Prostate gland (tissue), 2 donors: ENCODE results near the gene KRTAP10-9. TPM values are rescaled to one million over a fixed set of nuclear protein-coding genes. Genes with fewer than 3 reads are reported as not detected.
"Not testable (repeated sequence)": the region's sequence is repeated elsewhere in the genome, so short reads cannot be mapped to it uniquely, and the experiment has no call there.

Source experiments
- DNase-seq: peaks from one replicate; pipeline ENCODE4 v3.0.0-alpha.2; 2019; ENCODE audit warnings: low spot score
- H3K27ac ChIP-seq, 2 donors: fragments of 200-600 bp; sonication (generic); 2 replicates each; pipeline ENCODE4 v1.5.1; 2017 to 2019
- H3K27me3 ChIP-seq: fragments of 200-600 bp; sonication (generic); replicated peaks from 2 replicates; pipeline ENCODE4 v1.5.1; 2019; ENCODE audit not compliant: insufficient read depth
- H3K36me3 ChIP-seq, 2 donors: fragments of 200-600 bp; sonication (generic); 1 replicate in 1 of 2; 2 replicates in 1 of 2; pipeline versions ENCODE4 v1.5.1 to v1.8.1; 2017 to 2019
- H3K4me1 ChIP-seq: fragments of 200-600 bp; sonication (generic); replicated peaks from 2 replicates; pipeline ENCODE4 v1.5.1; 2019
- H3K4me3 ChIP-seq, 2 donors: fragments of 200-600 bp; sonication (generic); 2 replicates each; pipeline ENCODE4 v1.5.1; 2017 to 2019
- H3K9me3 ChIP-seq: fragments of 200-600 bp; sonication (generic); 2 replicates; pipeline ENCODE4 v1.5.1; 2017
- CTCF ChIP-seq, 4 experiments: fragments of 200-600 bp in 2 of 4; fragments of 450-650 bp in 2 of 4; sonication (generic) in 2 of 4; IDR thresholded peaks; 1 replicate in 3 of 4; 2 replicates in 1 of 4; pipeline ENCODE4 v1.5.1; 2016 to 2019; ENCODE audit warnings: antibody characterized with exemption in 4 of 4, mild to moderate bottlenecking in 2 of 4, moderate library complexity in 2 of 4
- POLR2A ChIP-seq: fragments of 450-650 bp; IDR thresholded peaks from one replicate; pipeline ENCODE4 v1.6.1; 2016; ENCODE audit warnings: antibody characterized with exemption, mild to moderate bottlenecking
- POLR2AphosphoS5 ChIP-seq: sonication (generic); formaldehyde crosslinking; IDR thresholded peaks from one replicate; pipeline ENCODE4 v1.6.1; 2017; ENCODE audit warnings: antibody characterized with exemption
- WGBS: methylation state at CpG from one replicate; pipeline ENCODE4 v1.1.5; 2018; 5-methylcytosine and 5-hydroxymethylcytosine counted together
- intact Hi-C: fragments of 100-400 bp; cut with DNase I; formaldehyde crosslinking; loops from one replicate; pipeline ENCODE4 v1.14.2; 2022
- total RNA-seq, 2 donors: library from RNA; depleted of rRNA; stranded (reverse); fragments of >200 nt; gene quantifications; one replicate each; pipeline ENCODE4 v1.1.0, GENCODE V29; 2016

Gene KRTAP10-9
- total RNA-seq, 2 donors from 2014 or later: not detected

GRCh38 chr21:44658913-44659595 lies 32.2 kb downstream of the KRTAP10-9 start:
- Histone ChIP-seq H3K4me3 (no peak overlapping the region), H3K4me1 (no peaks in the 10 kb centered on the region), H3K36me3 (no peaks in the 10 kb centered on the region), H3K27me3 (no peaks in the 10 kb centered on the region), H3K9me3 (no peaks in the 10 kb centered on the region), H3K27ac (no peak overlapping the region)
- 60% methylated on average over 11 of the region's 11 CpGs for WGBS
- intact Hi-C loops: no loop called here
- DNase-seq: no peak
- TF ChIP-seq CTCF (IDR thresholded peaks at IDR 0.05) (no peak), POLR2AphosphoS5 (no peak), POLR2A (no peak)

- intact Hi-C loops, H3K36me3 ChIP-seq, DNase-seq, H3K4me1 ChIP-seq, H3K27me3 ChIP-seq, H3K4me3 ChIP-seq, H3K27ac ChIP-seq, H3K9me3 ChIP-seq: not testable (repeated sequence)
- WGBS: 63% methylated on average over 7 of the region's 7 CpGs
Observed at GRCh38 chr21:44661567-44661966, 34.7 kb downstream of the KRTAP10-9 start.

GRCh38 chr21:44664691-44665090 lies 37.8 kb downstream of the KRTAP10-9 start:
- H3K36me3 ChIP-seq: no peaks in the 10 kb centered on the region
- no peak overlapping the region for H3K27ac ChIP-seq

GRCh38 chr21:44666401-44667320 lies 39.8 kb downstream of the KRTAP10-9 start, which contains the start of gene KRTAP12-2:
KRTAP12-2 (minus strand) TSS chr21:44666927; CDS start chr21:44666886, 41 bp downstream.
- DNase-seq: no peak
- Histone ChIP-seq H3K9me3 (no peaks in the 10 kb centered on the region), H3K4me3 (no peak within 1 kb of the TSS), H3K36me3 (no peaks in the 10 kb centered on the region), H3K27ac (no peak within 1 kb of the TSS), H3K27me3 (no peaks in the 10 kb centered on the region), H3K4me1 (no peaks in the 10 kb centered on the region)
- TF ChIP-seq POLR2AphosphoS5: no peak
- no peak for TF ChIP-seq POLR2A
- TF ChIP-seq CTCF (IDR thresholded peaks at IDR 0.05): no peak
- 60% methylated on average over 17 of the region's 19 CpGs for WGBS
- intact Hi-C loops: no loop called here

More at GRCh38 chr21:44664691-44665090, 37.8 kb downstream of the KRTAP10-9 start:
- no peak overlapping the region for H3K4me3 ChIP-seq
- intact Hi-C loops: no loop called here
- TF ChIP-seq CTCF (IDR thresholded peaks at IDR 0.05) (no peak), POLR2AphosphoS5 (no peak), POLR2A (no peak)
- no peaks in the 10 kb centered on the region for H3K4me1 ChIP-seq
- 82% methylated on average over 5 of the region's 5 CpGs for WGBS
- no peak for DNase-seq
- H3K27me3 ChIP-seq: no peaks in the 10 kb centered on the region
- no peaks in the 10 kb centered on the region for H3K9me3 ChIP-seq

- 74% methylated on average over 1 of the region's 1 CpG for WGBS
- H3K9me3 ChIP-seq: no peaks in the 10 kb centered on the region
- no peaks in the 10 kb centered on the region for H3K4me1 ChIP-seq
- H3K27me3 ChIP-seq: no peaks in the 10 kb centered on the region
- TF ChIP-seq CTCF (IDR thresholded peaks at IDR 0.05): no peak
- no peak for TF ChIP-seq POLR2AphosphoS5
- no peak for TF ChIP-seq POLR2A
- H3K36me3 ChIP-seq: no peaks in the 10 kb centered on the region
- H3K4me3 ChIP-seq: no peak overlapping the region
- no peak for DNase-seq
- H3K27ac ChIP-seq: no peak overlapping the region
- intact Hi-C loops: no loop called here
Observed at GRCh38 chr21:44667612-44668011, 40.7 kb downstream of the KRTAP10-9 start.
